HCT116 (cell line): ENCODE measurements around the gene GALNT2. TPM values are rescaled to one million over a fixed set of nuclear protein-coding genes. Genes with fewer than 3 reads are reported as not detected.

Experiments
- ATAC-seq: fragments of 200-7000 bp; cut with Tn5 transposase; 2 replicates; pipeline ENCODE4 v1.9.1; 2020; ENCODE audit warnings: mild to moderate bottlenecking, moderate library complexity
- BruUV-seq: library from RNA; stranded (reverse); fragments of 400-500 nt; replicated peaks from 2 replicates; lab custom pipeline; 2021; lab: Mats Ljungman, UMichigan
- CTCF ChIA-PET: fragments of 300-600 bp; sonication (Branson Sonifier 250); formaldehyde crosslinking; loops from one replicate; lab custom pipeline; 2021; ENCODE audit warnings: antibody characterized with exemption; lab: Charles Lee
- POLR2A ChIA-PET: fragments of 300-600, 350-600 bp; sonication (Branson Sonifier 250); formaldehyde crosslinking; loops from one replicate; lab custom pipeline; 2021; ENCODE audit warnings: antibody characterized with exemption; lab: Charles Lee
- RAD21 ChIA-PET, 2 experiments: fragments of 300-600 bp; sonication (Branson Sonifier 250); formaldehyde crosslinking; loops; one replicate each; lab custom pipeline; 2023; ENCODE audit warnings: low total read pairs in 2 of 2; ENCODE audit not compliant: uncharacterized antibody in 2 of 2, unreplicated experiment in 2 of 2, low non-redundant PET in 1 of 2; lab: Charles Lee
- DNase-seq: peaks from one replicate; pipeline ENCODE4 v3.0.0-alpha.2; 2010; ENCODE audit warnings: low read depth, low spot score
- H2AFZ ChIP-seq: fragments of 200-600 bp; shearing (Covaris generic), sonication (generic); 2 replicates; pipeline ENCODE4 v1.6.1; 2017; ENCODE audit warnings: low read depth, mixed run types, mixed read lengths, antibody characterized with exemption, low read length; ENCODE audit not compliant: poor library complexity, severe bottlenecking
- H3K27ac ChIP-seq: 2 replicates; pipeline ENCODE4 v1.5.1; 2012; ENCODE audit warnings: low read depth, low read length
- H3K27me3 ChIP-seq: fragments of 200-600 bp; sonication (generic); 2 replicates; pipeline ENCODE4 v1.6.1; 2016; ENCODE audit warnings: mixed run types, low read length, mixed read lengths; ENCODE audit not compliant: insufficient read depth
- H3K36me3 ChIP-seq, 2 experiments: fragments of 200-500 bp in 1 of 2; fragments of 200-600 bp in 1 of 2; sonication (Bioruptor generic) in 1 of 2; sonication (generic) in 1 of 2; 2 replicates each; pipeline versions ENCODE4 v1.5.1 to v1.6.1; 2014 to 2016; ENCODE audit warnings: low read length in 2 of 2, inconsistent platforms in 1 of 2, mixed read lengths in 1 of 2, mixed run types in 1 of 2; ENCODE audit not compliant: insufficient read depth in 2 of 2, control insufficient read depth in 1 of 2
- H3K4me1 ChIP-seq, 2 experiments: fragments of 200-600 bp in 1 of 2; sonication (generic) in 1 of 2; 2 replicates each; pipeline versions ENCODE4 v1.5.1 to v1.6.1; 2012 to 2017; ENCODE audit warnings: low read length in 2 of 2, inconsistent platforms in 1 of 2, mild to moderate bottlenecking in 1 of 2, mixed read lengths in 1 of 2, mixed run types in 1 of 2, moderate library complexity in 1 of 2; ENCODE audit not compliant: insufficient read depth in 2 of 2, control insufficient read depth in 1 of 2
- H3K4me2 ChIP-seq: fragments of 200-600 bp; sonication (generic); 2 replicates; pipeline ENCODE4 v1.6.1; 2017; ENCODE audit warnings: mixed run types, low read length, mixed read lengths
- H3K4me3 ChIP-seq, 2 experiments: fragments of 200-600 bp in 1 of 2; sonication (generic) in 1 of 2; replicated peaks in 1 of 2; 2 replicates each; pipeline ENCODE4 v1.5.1; 2011 to 2016; ENCODE audit warnings: low read length in 2 of 2, control low read depth in 1 of 2, low read depth in 1 of 2, mild to moderate bottlenecking in 1 of 2, mixed read lengths in 1 of 2, mixed run types in 1 of 2
- H3K79me2 ChIP-seq: fragments of 200-600 bp; sonication (generic); 2 replicates; pipeline ENCODE4 v1.6.1; 2017; ENCODE audit warnings: mild to moderate bottlenecking, mixed run types, low read length, moderate library complexity, mixed read lengths; ENCODE audit not compliant: insufficient read depth
- H3K9ac ChIP-seq: fragments of 200-600 bp; sonication (generic); 2 replicates; pipeline ENCODE4 v1.6.1; 2016; ENCODE audit warnings: low read length, mixed read lengths
- H3K9me2 ChIP-seq: fragments of 200-600 bp; sonication (generic), shearing (Covaris generic); 2 replicates; pipeline ENCODE4 v1.6.1; 2017; ENCODE audit warnings: mixed run types, mild to moderate bottlenecking, moderate library complexity; ENCODE audit not compliant: insufficient read depth
- H3K9me3 ChIP-seq, 2 experiments: fragments of 200-500 bp in 1 of 2; fragments of 200-600 bp in 1 of 2; sonication (Bioruptor generic) in 1 of 2; sonication (generic) in 1 of 2; 2 replicates each; pipeline ENCODE4 v1.6.1; 2014 to 2017; ENCODE audit warnings: low read length in 2 of 2, mixed read lengths in 2 of 2, inconsistent platforms in 1 of 2, low read depth in 1 of 2, mild to moderate bottlenecking in 1 of 2, mixed run types in 1 of 2, moderate library complexity in 1 of 2; ENCODE audit not compliant: control insufficient read depth in 1 of 2, insufficient read depth in 1 of 2
- H4K20me1 ChIP-seq: fragments of 200-600 bp; sonication (generic), shearing (Covaris generic); 2 replicates; pipeline ENCODE4 v1.6.1; 2017; ENCODE audit warnings: mixed run types, mild to moderate bottlenecking, moderate library complexity; ENCODE audit not compliant: insufficient read depth
- CEBPB ChIP-seq: IDR thresholded peaks from 2 replicates; pipeline ENCODE4 v1.6.1; 2012; ENCODE audit warnings: low read depth
- RAD21 ChIP-seq: IDR thresholded peaks from 2 replicates; pipeline ENCODE4 v1.6.1; 2012; ENCODE audit warnings: low read depth, mild to moderate bottlenecking
- SRF ChIP-seq: IDR thresholded peaks from 2 replicates; pipeline ENCODE4 v1.6.1; 2012; ENCODE audit warnings: low read depth
- YY1 ChIP-seq: IDR thresholded peaks from 2 replicates; pipeline ENCODE4 v1.6.1; 2011; ENCODE audit warnings: low read length, low read depth, moderate library complexity, mild to moderate bottlenecking; ENCODE audit not compliant: insufficient replicate concordance; ENCODE audit errors: extremely low read depth
- intact Hi-C: fragments of 100-400 bp; cut with micrococcal nuclease; formaldehyde crosslinking; loops from 2 replicates; pipeline ENCODE4 v1.10.0; 2022
- total RNA-seq: library from RNA; stranded (reverse); gene quantifications from one replicate; pipeline ENCODE4 v1.2.1, GENCODE V29; 2021; ENCODE audit not compliant: unreplicated experiment

Gene GALNT2
- total RNA-seq, 1 experiment from 2014 or later = 40.8 TPM

DNA sequence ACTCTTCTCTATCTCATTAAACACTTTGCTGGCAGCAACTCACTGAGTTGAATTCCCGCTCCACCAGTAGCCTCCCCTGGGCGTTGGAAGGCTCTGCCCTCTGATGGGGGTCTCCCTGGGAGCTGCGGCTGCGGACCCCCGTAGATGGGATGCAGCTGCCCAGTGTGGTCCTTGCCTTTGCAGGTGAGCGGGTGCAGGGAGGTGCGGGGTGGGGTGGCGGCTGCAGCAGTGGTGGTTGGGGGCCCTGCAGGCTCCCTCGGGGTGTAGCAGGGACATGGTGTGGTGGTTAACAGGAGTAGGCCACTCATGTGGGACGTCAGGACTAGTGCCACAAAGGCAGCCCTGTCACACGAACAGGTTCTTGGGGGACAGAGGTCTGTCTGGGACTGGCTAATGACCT, 42.0 kb downstream of the GALNT2 start:
- H3K79me2 ChIP-seq = peaks cover 13% of the 10 kb centered on the region
- no peak for ATAC-seq
- TF ChIP-seq YY1 = no peak
- TF ChIP-seq SRF = no peak
- TF ChIP-seq, all 23 proteins: peak for 0
- Histone ChIP-seq H2AFZ (no peak overlapping the region), H3K9me2 (no peaks in the 10 kb centered on the region), H3K4me2 (no peak overlapping the region), H3K4me1 (peaks cover 22 to 29% of the 10 kb centered on the region in 2 experiments), H3K9me3 (no peaks in the 10 kb centered on the region), H3K9ac (no peak overlapping the region), H4K20me1 (no peaks in the 10 kb centered on the region), H3K36me3 (no peaks in the 10 kb centered on the region), H3K4me3 (no peak overlapping the region), H3K27me3 (no peaks in the 10 kb centered on the region), H3K27ac (no peak overlapping the region)
- CTCF ChIA-PET = no interaction called here
- RAD21 ChIA-PET = no interaction called here
- no TSS peak for BruUV-seq
- intact Hi-C loops = no loop called here
- DNase-seq = no peak
- POLR2A ChIA-PET = no interaction called here

DNA sequence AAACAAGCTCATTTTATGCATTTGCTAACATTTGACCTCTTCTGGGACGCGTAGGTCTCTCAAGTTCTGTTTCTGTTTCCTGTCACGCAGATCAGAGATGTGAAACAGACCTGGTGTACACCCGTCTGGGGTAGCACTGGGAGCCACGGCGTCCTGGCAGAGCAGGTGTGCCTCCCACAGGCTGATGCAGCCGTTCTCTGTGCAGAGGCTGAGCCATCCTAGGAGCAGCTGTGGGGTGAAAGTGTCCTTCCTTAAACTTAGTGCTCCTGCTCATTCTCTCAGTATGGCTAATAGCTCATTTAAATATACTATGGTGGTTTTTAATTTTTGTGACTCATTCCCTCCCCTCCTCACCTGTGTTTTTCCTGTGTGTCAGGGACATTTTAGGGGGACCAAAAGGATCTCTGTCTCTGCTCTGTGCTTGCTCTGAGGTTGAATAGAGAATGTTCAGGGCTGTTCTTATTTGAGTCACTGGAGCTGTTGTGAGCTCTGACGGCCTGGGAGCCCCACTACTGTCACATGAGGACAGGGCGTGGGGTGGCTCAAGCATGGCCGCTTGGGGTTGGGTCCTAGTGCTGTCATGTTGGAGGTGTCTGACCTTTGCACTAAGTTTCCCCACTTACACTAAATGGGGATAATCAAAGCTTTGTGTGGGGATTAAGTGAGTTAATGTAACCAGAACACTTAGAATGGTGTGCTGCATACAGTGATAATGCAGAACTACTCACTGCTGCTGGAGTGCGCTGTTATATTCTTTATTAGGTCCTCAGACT, 43.0 kb downstream of the GALNT2 start:
- ATAC-seq = no peak
- H3K9me3 ChIP-seq = no peaks in the 10 kb centered on the region
- no peak overlapping the region for H2AFZ ChIP-seq
- peaks cover 15 to 19% of the 10 kb centered on the region in 2 experiments for H3K4me1 ChIP-seq
- H3K27me3 ChIP-seq = no peaks in the 10 kb centered on the region
- H3K4me2 ChIP-seq = no peak overlapping the region
- ChIA-PET RAD21 (no interaction called here), POLR2A (no interaction called here), CTCF (no interaction called here)
- no peaks in the 10 kb centered on the region for H3K9me2 ChIP-seq
- intact Hi-C loops = no loop called here
- TF ChIP-seq RAD21 = 0 out of 2 replicates have a peak, but pooled peaks have one; percentile 10
- no peak for TF ChIP-seq CEBPB
- TF ChIP-seq SRF = no peak
- no peak overlapping the region for H3K4me3 ChIP-seq
- DNase-seq = no peak
- H3K27ac ChIP-seq = no peak overlapping the region
- no peaks in the 10 kb centered on the region for H3K36me3 ChIP-seq
- BruUV-seq = no TSS peak
- H4K20me1 ChIP-seq = no peaks in the 10 kb centered on the region
- H3K9ac ChIP-seq = no peak overlapping the region
- peaks cover 13% of the 10 kb centered on the region for H3K79me2 ChIP-seq
